GM10266 (cell line): Measurements from ENCODE around the gene SMIM31.

ENCODE experiments used
- DNase-seq: peaks from one replicate; pipeline ENCODE4 v3.0.0; 2012; ENCODE audit errors: extremely low spot score
- TF ChIP-seq, protein P1 (sequence below): IDR thresholded peaks from 2 replicates; pipeline ENCODE4 v1.5.1; 2012; ENCODE audit warnings: mild to moderate bottlenecking, low read depth; ENCODE audit not compliant: control insufficient read depth, insufficient read depth; ENCODE audit errors: missing control alignments

The SMIM31 gene

DNA sequence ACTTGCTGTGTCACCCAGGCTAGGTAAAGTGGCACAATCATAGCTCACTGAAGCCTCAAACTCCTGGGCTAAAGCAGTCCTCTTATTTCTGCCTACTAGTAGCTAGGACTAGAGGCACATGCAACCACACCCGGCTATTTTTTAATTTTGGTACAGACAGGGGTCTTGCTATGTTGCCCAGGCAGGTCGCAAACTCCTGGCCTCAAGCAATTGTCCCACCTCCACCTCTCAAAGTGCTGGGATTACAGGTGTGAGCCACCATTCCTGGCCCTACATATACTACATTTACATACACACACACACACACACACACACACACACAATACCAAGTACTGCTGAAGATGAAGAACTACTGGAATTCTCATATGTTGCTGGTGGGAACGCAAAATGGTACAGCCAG lies 26.9 kb downstream of the SMIM31 start:
- DNase-seq: no peak
- TF ChIP-seq, protein P1, sequence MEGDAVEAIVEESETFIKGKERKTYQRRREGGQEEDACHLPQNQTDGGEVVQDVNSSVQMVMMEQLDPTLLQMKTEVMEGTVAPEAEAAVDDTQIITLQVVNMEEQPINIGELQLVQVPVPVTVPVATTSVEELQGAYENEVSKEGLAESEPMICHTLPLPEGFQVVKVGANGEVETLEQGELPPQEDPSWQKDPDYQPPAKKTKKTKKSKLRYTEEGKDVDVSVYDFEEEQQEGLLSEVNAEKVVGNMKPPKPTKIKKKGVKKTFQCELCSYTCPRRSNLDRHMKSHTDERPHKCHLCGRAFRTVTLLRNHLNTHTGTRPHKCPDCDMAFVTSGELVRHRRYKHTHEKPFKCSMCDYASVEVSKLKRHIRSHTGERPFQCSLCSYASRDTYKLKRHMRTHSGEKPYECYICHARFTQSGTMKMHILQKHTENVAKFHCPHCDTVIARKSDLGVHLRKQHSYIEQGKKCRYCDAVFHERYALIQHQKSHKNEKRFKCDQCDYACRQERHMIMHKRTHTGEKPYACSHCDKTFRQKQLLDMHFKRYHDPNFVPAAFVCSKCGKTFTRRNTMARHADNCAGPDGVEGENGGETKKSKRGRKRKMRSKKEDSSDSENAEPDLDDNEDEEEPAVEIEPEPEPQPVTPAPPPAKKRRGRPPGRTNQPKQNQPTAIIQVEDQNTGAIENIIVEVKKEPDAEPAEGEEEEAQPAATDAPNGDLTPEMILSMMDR: no peak

DNA sequence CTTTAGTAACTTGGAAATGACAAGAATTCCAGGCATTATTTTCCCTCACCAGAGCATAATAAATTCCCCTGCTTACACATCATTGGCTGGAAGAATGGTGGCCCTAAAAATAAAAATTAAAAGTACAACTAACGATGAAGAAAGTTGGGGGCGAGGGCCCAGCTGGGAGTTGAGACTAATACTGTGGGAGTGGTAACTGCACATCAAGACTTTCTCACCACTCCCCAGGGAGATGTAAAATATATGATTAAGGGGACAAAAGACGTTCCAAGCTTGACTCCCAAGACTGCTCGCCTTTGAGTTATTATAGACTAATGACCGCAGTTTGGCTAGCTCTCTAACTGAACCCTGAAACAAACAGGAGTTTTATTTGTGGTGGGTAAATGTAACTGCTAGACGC lies 30.0 kb downstream of the SMIM31 start:
- TF ChIP-seq, protein P1: no peak
- no peak for DNase-seq

DNA sequence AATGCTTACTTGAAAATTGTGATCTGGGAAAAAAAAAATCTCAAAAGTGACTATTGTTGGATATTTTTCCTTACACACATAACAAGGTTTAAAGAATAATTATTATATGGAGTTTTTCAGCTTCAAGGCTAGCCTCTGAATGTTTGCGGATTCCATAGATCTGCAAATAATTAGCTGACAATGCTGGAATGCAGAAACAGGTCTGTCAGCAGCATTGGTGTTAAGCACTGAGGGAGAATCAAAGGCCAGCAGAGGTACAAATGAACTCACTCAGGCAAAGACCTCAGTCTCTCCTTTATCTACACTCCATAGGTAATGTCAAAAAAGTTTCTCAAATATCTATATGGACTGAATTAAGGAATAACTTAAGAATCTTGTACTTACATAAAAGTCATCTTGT lies 35.1 kb downstream of the SMIM31 start:
- TF ChIP-seq, protein P1: no peak
- no peak for DNase-seq

DNA sequence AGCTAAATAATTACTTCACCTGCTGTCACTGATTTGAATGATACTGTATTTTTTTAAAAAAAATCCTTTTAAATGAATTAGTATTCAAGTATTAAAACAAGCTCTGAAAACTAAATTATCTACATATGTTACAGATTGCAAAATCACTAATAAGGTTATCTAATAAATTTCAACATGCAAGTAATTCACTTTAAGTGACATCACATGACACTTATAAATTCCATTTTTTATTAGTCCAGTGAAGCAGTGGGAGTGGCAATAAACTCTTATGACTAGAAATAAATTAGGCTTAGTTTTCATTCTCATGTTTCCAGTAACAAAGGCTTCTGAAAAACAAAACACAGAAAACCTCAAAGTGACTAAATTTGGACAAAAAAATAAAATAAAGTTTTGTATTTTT lies 36.3 kb downstream of the SMIM31 start:
- TF ChIP-seq, protein P1: no peak
- DNase-seq: no peak

DNA sequence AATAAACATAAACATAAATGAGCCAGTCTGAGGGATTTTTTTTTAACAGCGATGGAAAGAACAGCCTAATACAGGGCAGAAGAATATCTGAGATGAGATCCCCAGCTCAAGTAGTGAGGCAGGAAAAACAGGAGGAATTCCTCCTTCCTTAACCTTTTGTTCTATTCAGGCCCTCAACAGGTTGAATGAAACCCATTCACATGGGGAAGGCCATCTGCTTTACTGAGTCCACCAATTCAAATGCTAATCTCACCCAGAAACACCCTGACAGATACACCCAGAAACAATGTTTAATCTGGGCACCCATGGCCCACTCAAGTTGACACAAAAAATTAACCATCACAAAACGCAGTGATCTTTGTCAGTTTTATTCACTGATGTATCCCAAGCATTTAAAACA lies 45.5 kb downstream of the SMIM31 start:
- TF ChIP-seq, protein P1: no peak
- no peak for DNase-seq

DNA sequence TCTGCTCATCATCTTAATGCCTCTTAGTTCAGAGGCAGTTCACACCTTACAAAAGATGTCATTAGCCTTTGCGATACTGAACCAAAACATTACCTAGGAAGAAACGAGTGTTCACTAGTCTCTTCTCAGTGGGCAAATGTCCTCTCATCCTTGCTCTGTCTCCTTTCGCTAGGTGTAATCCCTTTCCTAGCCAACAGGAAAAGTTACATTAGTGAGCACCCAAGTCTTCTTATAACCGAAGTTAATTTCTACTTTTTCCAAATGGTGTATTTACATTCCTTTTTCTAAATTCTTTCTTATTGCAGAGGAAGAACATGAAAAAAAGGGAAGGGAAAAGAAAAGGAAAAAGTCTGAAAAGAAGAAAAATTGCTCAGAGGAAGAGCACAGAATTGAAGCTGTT lies 46.9 kb downstream of the SMIM31 start:
- TF ChIP-seq, protein P1: no peak
- no peak for DNase-seq

DNA sequence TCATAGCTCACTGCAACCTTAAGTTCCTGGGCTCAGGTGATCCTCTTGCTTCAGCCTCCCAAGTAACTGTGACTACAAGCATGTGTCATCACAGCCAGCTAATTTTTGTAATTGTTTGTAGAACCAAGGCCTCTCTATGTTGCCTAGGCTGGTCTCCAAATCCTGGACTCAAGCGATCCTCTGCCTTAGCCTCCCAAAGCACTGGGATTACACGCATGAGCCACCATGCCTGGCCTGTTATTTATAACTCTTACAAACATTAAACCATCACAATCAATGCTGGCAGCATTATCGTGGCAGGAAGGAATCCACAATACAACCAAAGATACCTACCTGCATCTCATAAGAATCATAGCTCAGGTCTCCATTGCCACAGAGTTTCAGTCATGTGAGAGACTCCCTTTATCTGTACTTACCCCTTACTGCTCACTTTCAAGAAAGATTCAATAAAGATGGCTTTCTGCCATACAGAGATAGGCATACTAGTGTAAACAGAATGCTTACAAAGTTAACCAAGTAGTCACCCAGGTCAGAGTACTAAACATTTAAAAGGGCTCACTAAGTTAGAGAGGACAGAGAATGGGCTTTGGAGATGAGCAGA lies 48.5 kb downstream of the SMIM31 start:
- DNase-seq: no peak
- TF ChIP-seq, protein P1: no peak
